NCI-H526 treated with DMSO at 0.1 percent for 48 hours (cell line): ENCODE measurements around the gene RFTN1.

Experiments
- DNase-seq: peaks from one replicate; lab custom pipeline; 2025; lab: John Stamatoyannopoulos, UW

The RFTN1 gene

DNA sequence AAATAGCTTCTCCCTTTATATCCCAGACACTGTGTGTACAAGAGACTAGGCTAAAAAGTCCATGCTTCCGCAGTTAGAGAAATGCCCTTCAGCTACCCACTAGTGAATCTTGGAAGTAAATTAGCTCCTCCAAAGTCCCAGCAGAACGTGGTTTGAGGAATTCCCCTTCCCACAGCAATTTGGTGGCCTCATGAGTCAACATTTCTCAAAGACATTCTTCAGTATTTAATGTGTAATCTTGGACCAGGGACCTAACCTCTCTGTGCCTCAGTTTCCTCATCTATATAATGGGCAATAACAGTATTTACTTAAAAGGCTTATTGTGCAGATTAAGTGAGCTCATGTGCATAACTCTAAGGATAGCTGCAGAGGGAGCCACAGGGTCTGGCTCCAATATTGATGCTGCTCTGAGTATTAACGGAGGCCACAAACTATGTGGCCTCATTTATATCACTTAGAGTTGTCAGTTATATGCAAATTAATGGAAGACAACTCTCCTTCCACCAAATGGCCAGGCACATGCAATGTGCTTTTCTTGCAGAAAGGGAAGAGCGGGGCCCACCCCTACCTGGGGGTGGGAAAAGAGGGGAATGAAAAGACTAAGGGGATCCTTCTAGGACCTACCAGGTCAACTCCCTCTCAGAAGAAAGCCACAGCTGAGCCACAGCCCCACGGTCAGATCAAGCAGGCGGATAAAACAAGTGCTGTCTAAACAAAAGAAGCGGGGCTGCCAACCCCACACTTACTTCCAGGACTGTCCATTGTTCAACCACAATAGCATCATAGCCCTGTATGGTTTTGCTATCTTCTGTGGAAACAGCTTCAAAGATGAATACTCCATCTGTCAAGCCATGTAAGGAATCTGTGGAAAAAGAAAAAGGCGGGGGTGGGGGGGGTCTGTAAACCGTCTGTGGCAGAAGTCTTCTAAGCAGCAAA is 156.0 kb downstream of the RFTN1 start:
- DNase-seq: no peak

DNA sequence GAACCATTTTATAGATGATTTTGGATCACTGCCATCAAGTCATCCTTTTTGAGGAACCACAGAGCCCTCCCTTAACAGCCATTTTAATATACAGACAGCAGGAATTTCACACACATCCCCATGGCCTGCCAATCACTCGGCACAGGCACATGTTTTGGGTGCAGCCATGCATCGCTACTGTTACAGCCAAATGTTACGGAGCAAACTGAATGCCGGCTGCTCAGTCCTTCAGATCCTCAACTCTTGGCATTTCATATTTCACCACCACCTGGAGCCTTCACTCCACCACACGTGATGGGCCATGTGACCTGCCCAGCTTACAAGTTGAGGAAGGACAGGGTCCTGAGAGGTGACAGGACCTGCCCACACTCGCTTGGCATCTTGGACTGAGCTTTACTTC is 157.7 kb downstream of the RFTN1 start:
- no peak for DNase-seq

- no peak for DNase-seq
Measured at GRCh38 chr3:16354291-16354690, 159.2 kb downstream of the RFTN1 start.

- no peak for DNase-seq
Measured at GRCh38 chr3:16352428-16352827, 161.1 kb downstream of the RFTN1 start.

DNA sequence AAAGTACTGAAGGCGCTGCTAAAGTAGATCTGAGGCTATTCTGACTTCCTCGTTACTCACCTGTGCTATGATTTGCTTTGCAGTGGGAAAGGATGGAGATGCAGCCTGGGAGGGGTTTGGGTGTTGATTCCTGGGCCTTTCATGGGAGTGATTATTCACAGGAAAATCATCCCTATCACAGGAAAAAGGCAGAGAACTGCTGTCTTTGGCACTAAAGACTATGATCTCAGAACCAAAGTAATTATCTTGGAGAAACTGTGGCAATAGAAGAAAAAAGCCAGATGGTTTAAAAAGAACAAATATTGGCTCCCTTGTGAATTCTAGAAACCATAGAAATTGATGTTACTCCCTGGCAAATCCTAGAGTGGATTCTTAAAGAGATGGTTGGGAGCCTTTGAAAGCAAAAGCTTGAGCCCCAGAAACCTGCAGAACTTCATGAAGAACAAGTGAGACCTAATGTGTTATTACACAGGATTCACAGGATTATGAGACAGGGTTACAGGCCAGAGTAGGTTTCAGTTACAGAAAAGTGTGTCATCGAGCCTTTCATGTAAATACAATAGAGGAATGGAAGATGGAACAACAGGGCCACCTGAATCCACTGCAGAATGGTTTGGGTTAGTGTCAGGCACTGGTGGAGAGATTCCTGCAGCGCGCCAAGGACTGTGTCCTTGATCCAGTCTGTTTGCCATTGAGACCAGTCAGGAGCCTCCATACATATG is 162.7 kb downstream of the RFTN1 start:
- no peak for DNase-seq

GRCh38 chr3:16349986-16350596 is 163.4 kb downstream of the RFTN1 start:
- no peak for DNase-seq

DNA sequence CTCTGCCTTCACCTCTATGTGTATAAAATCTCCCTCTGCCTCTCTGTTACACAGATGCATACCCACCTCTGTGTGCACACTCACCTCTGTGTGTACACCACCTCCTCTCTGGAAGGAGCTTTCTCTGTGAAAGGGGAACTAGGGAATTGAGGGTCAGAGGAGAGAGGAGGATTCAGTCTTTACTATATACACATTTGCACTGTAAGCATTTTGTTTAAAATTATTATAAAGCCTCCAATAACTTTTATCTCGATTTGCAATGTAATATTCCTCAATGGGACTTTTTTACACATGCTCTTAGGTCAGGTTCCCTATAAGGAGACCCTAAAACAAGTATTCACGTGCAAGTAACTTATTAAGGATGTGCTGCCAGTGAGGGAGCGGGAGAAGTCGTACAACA is 166.0 kb downstream of the RFTN1 start:
- no peak for DNase-seq

DNA sequence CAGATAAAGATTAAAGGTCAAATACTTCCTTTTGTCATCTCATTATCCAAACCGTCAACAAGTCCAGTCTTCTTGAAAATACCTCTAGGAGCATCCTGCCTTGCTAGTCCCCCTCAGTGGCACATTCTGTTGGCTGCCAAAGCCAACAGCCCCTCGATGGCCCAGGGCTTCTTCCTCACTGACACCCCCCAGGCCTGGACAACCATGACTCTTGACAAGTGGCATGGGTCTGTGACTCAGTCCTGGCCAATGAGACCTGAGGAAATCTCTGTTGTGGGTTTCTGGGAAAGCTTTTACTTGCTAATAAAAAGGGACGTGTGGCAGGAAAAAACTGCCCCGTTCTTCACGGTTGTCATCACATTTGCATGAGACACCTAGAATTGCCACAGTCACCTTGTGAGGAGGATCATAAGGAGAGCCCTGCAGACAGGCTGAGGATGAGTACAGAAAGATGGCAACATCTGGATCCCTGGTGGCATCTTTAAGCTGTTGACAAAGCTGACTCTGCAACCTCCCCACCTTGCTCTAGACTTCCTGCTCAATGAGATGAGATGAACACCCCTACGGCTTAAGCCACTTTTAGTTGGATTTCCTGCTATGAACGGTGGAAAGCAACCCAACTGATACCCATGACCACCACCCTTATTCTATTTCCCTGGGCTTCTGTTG is 167.0 kb downstream of the RFTN1 start:
- DNase-seq: no peak

DNA sequence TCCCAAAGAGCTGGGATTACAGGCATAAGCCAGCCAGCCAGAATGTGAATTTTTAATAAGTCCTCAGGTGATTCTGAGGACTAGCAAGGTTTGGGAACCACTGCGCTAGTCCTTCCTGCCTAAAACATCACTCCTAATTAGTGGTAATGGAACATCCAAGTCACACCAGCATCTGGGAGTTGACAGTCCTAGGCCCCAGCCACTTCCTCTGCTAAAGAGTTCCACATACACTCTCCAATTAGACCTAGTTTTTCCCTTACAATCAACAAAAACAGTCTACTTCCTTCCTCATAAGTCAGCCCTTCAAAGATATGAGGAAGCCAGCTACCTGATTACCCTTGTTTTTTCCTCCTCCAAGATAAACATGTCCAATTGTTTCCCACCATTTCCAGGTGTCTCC is 170.4 kb downstream of the RFTN1 start:
- DNase-seq: no peak

GRCh38 chr3:16338999-16339398 is 174.5 kb downstream of the RFTN1 start:
- DNase-seq: no peak

DNA sequence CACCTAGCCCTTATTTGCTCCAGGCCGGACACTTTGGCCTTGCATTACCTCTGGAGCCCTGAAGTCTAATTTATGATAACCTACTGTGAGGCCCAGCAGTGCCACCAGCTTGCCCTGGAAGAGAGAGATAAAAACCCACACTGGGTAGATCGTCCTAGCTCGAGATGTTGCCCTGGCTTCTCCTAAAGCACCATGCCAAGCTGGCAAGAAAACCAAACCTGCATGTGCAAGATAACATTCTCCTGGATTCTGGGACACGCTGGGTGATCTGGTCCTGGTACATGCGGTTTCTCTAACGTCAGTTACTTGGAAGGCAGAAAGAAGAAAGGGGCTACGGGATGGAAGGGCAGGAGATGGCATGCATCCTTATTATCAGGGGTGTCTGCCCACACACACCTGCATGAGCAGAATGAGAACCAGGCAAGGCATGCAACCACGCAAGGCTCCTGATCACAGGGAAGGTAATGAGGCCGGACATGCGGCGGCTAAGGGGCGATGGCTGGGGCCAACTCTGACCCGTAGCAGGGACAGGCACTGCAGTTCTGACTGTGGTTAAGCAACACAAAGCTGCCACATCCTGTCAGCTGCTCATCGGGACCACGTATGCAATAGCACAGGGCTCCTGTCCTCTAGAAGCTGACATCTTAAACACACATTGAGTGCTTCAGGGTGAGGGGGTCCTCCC is 175.5 kb downstream of the RFTN1 start:
- no peak for DNase-seq

- no peak for DNase-seq
Measured at GRCh38 chr3:16336825-16337224, 176.7 kb downstream of the RFTN1 start.

- no peak for DNase-seq
Measured at GRCh38 chr3:16335772-16336645, 177.5 kb downstream of the RFTN1 start.

DNA sequence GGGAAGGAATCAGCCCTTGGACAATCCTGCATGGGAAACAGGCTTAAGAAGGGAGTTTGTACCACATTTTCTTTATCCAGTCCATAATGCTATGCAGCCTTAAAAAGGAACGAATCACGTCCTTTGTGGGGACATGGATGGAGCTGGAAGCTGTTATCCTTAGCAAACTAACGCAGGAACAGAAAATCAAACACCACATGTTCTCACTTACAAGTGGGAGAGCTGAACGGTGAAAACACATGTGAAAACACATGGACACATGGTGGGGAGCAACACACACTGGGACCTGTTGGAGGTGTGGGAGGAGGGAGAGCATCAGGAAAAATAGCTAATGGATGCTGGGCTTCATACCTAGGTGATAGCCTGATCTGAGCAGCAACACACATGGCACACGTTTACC is 178.2 kb downstream of the RFTN1 start:
- DNase-seq: no peak

DNA sequence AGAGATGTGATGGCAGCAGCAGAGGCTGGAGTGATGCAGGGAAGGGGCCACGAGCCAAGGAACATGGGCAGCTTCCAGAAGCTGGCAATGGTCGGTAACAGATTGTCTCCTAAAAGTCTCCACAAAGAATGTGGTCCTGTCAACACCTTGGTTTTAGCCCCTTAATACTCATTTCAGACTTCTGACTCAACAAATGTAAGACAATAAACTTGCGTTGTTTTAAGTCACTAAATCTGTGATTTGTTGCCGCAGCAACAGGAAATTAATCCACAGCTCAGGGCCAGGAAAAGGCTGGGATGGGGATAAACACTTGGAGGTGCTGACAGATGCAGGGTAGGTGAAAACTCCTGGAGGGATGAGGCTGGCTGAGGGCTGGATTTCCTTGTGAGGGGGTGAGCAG is 178.6 kb downstream of the RFTN1 start:
- no peak for DNase-seq

DNA sequence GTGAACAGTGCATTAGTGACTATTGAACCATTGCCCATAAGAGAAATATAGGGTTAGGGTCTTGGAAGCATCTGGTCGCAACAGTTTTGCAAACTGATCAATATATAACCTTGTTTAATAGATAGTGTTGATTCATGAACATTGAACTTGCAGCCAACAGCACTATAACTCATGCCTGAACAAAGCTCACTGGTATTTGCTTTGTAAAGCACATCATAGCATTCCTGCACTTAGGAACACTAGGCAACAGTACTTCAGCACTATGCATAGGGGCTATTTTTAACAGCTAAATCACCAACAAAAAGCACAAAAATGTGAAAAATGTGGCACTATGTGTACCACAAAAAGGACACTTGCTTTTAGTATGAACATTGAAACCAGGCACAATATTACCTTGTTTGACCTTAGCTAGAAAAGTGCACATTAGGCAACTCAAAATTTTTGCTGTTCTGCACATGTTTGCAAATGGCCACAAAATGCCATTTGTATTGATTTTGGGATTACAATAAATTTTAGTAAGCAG is 180.5 kb downstream of the RFTN1 start:
- no peak for DNase-seq

DNA sequence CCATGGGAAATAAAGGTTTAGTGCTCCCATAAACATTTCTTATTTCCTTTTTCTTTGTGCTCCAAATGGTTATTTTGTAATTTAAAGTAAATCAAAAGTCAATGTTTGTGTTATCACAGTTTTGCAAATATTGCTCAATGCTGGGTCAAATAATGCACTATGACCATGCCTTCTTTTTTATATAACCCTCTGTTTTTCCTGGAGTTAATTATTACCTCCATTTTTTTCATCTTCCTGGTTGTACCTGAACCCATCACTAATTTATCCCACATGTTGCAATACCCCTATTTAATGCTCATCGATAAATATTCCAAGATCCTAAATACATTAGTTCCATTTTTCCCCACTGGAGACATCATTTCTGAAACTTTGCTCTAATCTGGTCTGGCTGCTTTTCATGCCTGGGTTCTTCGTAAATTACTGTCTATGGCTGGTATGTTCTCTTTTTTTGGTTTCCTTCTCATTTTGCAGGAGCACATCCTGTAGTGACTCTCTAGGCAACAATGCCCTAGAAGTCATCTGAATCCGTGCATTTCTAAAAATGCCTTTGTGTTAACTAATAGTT is 182.1 kb downstream of the RFTN1 start:
- no peak for DNase-seq

DNA sequence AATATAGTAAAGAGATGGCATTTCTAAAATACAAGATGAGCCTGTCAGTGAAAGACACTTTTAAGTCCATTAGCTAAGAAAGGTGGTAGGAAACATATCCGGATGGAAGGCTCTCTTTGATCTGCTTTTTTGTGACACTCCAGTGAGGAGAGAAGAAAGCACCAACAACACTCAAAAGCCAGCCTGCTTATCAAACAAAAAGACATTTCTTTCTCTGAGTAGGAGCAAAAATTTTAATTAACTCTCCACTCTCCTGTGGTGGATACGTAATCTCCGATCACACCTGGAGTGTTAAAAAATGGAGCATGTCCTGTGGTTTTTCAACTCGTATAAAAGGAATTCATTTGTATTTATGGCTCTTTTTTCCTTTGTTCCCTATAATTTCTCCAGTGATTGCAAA is 183.1 kb downstream of the RFTN1 start:
- no peak for DNase-seq

GRCh38 chr3:16329826-16330129 is 183.7 kb downstream of the RFTN1 start:
- DNase-seq: no peak

DNA sequence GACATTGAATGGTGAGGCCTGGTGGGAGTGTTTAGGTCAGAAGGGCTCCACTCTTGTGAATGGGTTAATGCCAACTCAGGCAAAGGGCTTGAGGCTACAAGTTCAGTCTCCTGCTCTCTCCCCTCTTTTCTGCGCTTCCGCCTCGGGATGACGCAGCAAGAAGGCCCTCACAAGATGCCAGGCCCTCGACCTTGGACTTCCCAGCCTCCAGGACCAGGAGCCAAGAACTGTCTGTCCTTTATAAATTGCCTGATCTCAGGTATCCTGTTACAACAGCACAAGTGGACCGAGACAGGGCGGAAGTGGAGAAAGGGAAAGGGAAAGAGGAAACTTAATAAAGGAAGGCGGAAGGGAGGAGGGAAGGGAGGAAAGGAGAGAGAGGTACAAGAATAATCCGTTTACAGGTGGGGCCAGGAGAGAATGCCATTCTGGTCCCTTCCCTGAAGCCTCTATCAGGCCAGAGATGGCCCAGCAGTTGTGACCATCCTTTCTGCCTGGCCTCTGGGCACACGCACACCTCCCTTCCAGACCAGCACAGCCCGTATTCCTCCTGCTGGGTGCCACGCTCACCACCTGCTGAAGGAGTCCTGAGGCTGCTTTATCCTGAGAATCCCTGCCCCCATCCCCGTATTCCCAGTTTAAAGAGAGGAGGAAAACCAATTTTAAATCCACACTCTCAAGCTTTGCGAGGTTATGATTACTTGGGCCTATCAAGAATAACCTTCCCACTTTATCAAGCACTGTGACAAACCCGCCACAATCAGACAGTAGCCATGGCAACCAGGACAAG is 184.3 kb downstream of the RFTN1 start:
- DNase-seq: no peak
